GM12878 (cell line): ENCODE data around the gene FOXN4. TPM values are rescaled to one million over a fixed set of nuclear protein-coding genes. Genes with fewer than 3 reads are reported as not detected.

Experiments
- ATAC-seq: fragments of 200-7000 bp; cut with Tn5 transposase; 3 replicates; pipeline ENCODE4 v1.9.1; 2020; ENCODE audit warnings: mild to moderate bottlenecking, moderate library complexity
- BruUV-seq: library from RNA; stranded (reverse); fragments of 400-500 nt; replicated peaks from 2 replicates; lab custom pipeline; 2021; lab: Mats Ljungman, UMichigan
- CTCF ChIA-PET: fragments of 300-600 bp; sonication (Branson Sonifier 250); formaldehyde crosslinking; extraction: SDS; loops from one replicate; lab custom pipeline; 2021; ENCODE audit warnings: inconsistent platforms; lab: Yijun Ruan, JAX
- POLR2A ChIA-PET: fragments of 350-600 bp; formaldehyde crosslinking; extraction: SDS; loops from one replicate; lab custom pipeline; 2021; ENCODE audit warnings: inconsistent platforms; lab: Charles Lee
- RAD21 ChIA-PET: fragments of 300-600 bp; sonication (Branson Sonifier 250); formaldehyde crosslinking; loops from one replicate; lab custom pipeline; 2023; ENCODE audit warnings: antibody characterized with exemption; ENCODE audit not compliant: unreplicated experiment; lab: Charles Lee
- SMC1A ChIA-PET: fragments of 300-600 bp; sonication (Branson Sonifier 250); formaldehyde crosslinking; loops from one replicate; lab custom pipeline; 2023; ENCODE audit not compliant: unreplicated experiment, uncharacterized antibody; lab: Charles Lee
- DNase-seq: peaks from one replicate; pipeline ENCODE4 v3.0.0-alpha.2; 2011; ENCODE audit warnings: low read depth, low spot score
- FAIRE-seq: peaks from 3 replicates; lab custom pipeline; 2011; peaks lifted over from hg19 to GRCh38; lab: Jason Lieb, UNC
- H2AFZ ChIP-seq: 2 replicates; pipeline ENCODE4 v1.6.0; 2011; ENCODE audit warnings: low read depth, low read length, control low read depth; ENCODE audit not compliant: control insufficient read depth
- H3K27ac ChIP-seq: 2 replicates; pipeline ENCODE4 v1.5.1; 2011; ENCODE audit warnings: control low read depth; ENCODE audit not compliant: control insufficient read depth, insufficient read depth
- H3K27me3 ChIP-seq, 2 experiments: replicated peaks in 1 of 2; 2 replicates each; pipeline versions ENCODE4 v1.6.0 to v1.6.1; 2011; ENCODE audit warnings: low read length in 1 of 2; ENCODE audit not compliant: control insufficient read depth in 2 of 2, insufficient read depth in 2 of 2
- H3K36me3 ChIP-seq, 2 experiments: 2 replicates each; pipeline ENCODE4 v1.5.1; 2011; ENCODE audit warnings: low read length in 1 of 2; ENCODE audit not compliant: control insufficient read depth in 2 of 2, insufficient read depth in 2 of 2
- H3K4me1 ChIP-seq: 2 replicates; pipeline ENCODE4 v1.6.1; 2011; ENCODE audit warnings: mild to moderate bottlenecking, low read length, moderate library complexity, mixed read lengths; ENCODE audit not compliant: control insufficient read depth, insufficient read depth
- H3K4me2 ChIP-seq: 2 replicates; pipeline ENCODE4 v1.6.0; 2011; ENCODE audit warnings: control low read depth; ENCODE audit not compliant: control insufficient read depth, insufficient read depth
- H3K4me3 ChIP-seq: fragments of 200-600 bp; sonication (generic); 2 replicates; pipeline ENCODE4 v1.5.1; 2016
- H3K79me2 ChIP-seq: 2 replicates; pipeline ENCODE4 v1.6.0; 2011; ENCODE audit warnings: low read length; ENCODE audit not compliant: control insufficient read depth, insufficient read depth
- H3K9ac ChIP-seq: 2 replicates; pipeline ENCODE4 v1.8.0; 2011; ENCODE audit warnings: low read length, control low read depth, mixed read lengths; ENCODE audit not compliant: control insufficient read depth, insufficient read depth
- H3K9me3 ChIP-seq: replicated peaks from 3 replicates; pipeline ENCODE4 v1.5.1; 2011; ENCODE audit warnings: mild to moderate bottlenecking, low read length; ENCODE audit not compliant: control insufficient read depth, insufficient read depth
- H4K20me1 ChIP-seq: 2 replicates; pipeline ENCODE4 v1.6.0; 2011; ENCODE audit not compliant: control insufficient read depth, insufficient read depth
- ASH2L ChIP-seq: fragments of 300-600, 200-600 bp; sonication (generic); IDR thresholded peaks from 2 replicates; pipeline ENCODE4 v1.6.1; 2017; ENCODE audit warnings: low read depth, mild to moderate bottlenecking, borderline replicate concordance
- CHD1 ChIP-seq: IDR thresholded peaks from 2 replicates; pipeline ENCODE4 v1.6.1; 2012; ENCODE audit warnings: low read depth, low read length, improper control_type of control experiment
- CHD4 ChIP-seq: fragments of 200-600 bp; sonication (generic); IDR thresholded peaks from 2 replicates; pipeline ENCODE4 v1.6.1; 2016; ENCODE audit warnings: mild to moderate bottlenecking
- CTCF ChIP-seq, 3 experiments: IDR thresholded peaks in 2 of 3; conservative IDR thresholded peaks in 1 of 3; 2 replicates each; pipeline ENCODE4 v1.5.1; 2011; ENCODE audit warnings: low read depth in 3 of 3, low read length in 3 of 3, mild to moderate bottlenecking in 3 of 3, control low read depth in 2 of 3, moderate library complexity in 2 of 3, inconsistent platforms in 1 of 3, mixed read lengths in 1 of 3; ENCODE audit not compliant: control insufficient read depth in 2 of 3, insufficient read depth in 1 of 3; ENCODE audit errors: extremely low read depth in 1 of 3
- DPF2 ChIP-seq: fragments of 450-650 bp; IDR thresholded peaks from 2 replicates; pipeline ENCODE4 v1.6.1; 2017; ENCODE audit warnings: mild to moderate bottlenecking
- MEF2B ChIP-seq: fragments of 450-650 bp; IDR thresholded peaks from 2 replicates; pipeline ENCODE4 v1.6.1; 2018; ENCODE audit warnings: mild to moderate bottlenecking, moderate library complexity; ENCODE audit not compliant: partially characterized antibody, poor library complexity, severe bottlenecking
- MTA2 ChIP-seq: fragments of 450-650 bp; IDR thresholded peaks from 2 replicates; pipeline ENCODE4 v1.6.1; 2016; ENCODE audit warnings: low read depth, mild to moderate bottlenecking, moderate library complexity
- PKNOX1 ChIP-seq: fragments of 450-650 bp; IDR thresholded peaks from 2 replicates; pipeline ENCODE4 v1.6.1; 2016; ENCODE audit warnings: mild to moderate bottlenecking
- RAD21 ChIP-seq: IDR thresholded peaks from 2 replicates; pipeline ENCODE4 v1.6.1; 2011; ENCODE audit warnings: mild to moderate bottlenecking, low read depth, low read length, moderate library complexity; ENCODE audit not compliant: insufficient read depth
- RCOR1 ChIP-seq: conservative IDR thresholded peaks from 2 replicates; pipeline ENCODE4 v1.6.1; 2012; ENCODE audit warnings: low read depth, low read length, improper control_type of control experiment
- SMC3 ChIP-seq: IDR thresholded peaks from 2 replicates; pipeline ENCODE4 v1.6.1; 2011; ENCODE audit warnings: low read length, improper control_type of control experiment, borderline replicate concordance
- WGBS: methylation state at CpG from one replicate; pipeline ENCODE4 v1.1.6; 2016; ENCODE audit warnings: low lambda C conversion rate; ENCODE audit not compliant: insufficient replicate concordance, insufficient coverage; ENCODE audit errors: missing lambda C conversion rate; 5-methylcytosine and 5-hydroxymethylcytosine counted together
- in situ Hi-C: fragments of 300-500 bp; cut with MboI; formaldehyde crosslinking; loops from 9 replicates; pipeline ENCODE4 v1.14.3; 2018; ENCODE audit warnings: mixed read lengths
- intact Hi-C: fragments of 100-400 bp; cut with micrococcal nuclease; formaldehyde crosslinking; loops from one replicate; pipeline ENCODE4 v1.14.2; 2022; ENCODE audit not compliant: unreplicated experiment
- polyA plus RNA-seq, 11 experiments: library from polyadenylated mRNA; depleted of rRNA in 4 of 11; unstranded in 6 of 11; stranded (reverse) in 5 of 11; fragments of >200 nt; fragmentation: Nextera tagmentation in 4 of 11; fragmentation: Illumina TruSeq in 1 of 11; extraction: Ambion mirVana in 4 of 11; extraction: Trizol in 1 of 11; gene quantifications; 1 replicate in 1 of 11; 2 replicates in 10 of 11; pipeline versions ENCODE4 v1.2.1 to v1.2.3, GENCODE V29; 2011 to 2016; ENCODE audit warnings: inconsistent platforms in 2 of 11, missing spikeins in 2 of 11, low read depth in 1 of 11
- total RNA-seq, 4 experiments: library from RNA; depleted of rRNA in 3 of 4; stranded (reverse); fragments of >200 nt in 3 of 4; fragmentation: Illumina TruSeq in 1 of 4; extraction: Trizol in 1 of 4; gene quantifications; 2 replicates each; pipeline versions ENCODE4 v1.2.1 to v1.2.3, GENCODE V29; 2013 to 2021

Gene FOXN4
- total and polyA plus RNA-seq, 10 of the 15 experiments (the other 5 are each of a cell fraction or from before 2014, with no cell fraction given), result not detected

DNA sequence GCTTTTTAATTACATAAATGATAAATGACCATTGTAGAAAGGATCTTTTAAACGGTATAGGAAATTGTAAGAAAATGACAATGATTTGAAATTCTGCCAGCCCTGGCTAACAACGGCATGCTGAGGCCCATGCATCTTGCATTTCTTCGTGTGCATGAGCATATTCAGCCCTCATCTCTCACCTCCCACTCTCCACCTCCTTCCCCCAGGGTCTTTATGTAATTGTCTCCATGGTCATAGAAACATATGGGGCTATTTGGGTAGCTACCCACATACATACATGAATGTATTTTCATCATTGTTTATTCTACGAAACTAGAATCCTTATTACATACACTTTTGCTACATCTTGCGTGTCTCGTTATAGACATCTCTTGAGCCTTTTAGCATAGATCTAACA lies 43.1 kb upstream of the FOXN4 start (continued):
- no peak for TF ChIP-seq ASH2L

GRCh38 chr12:109347589-109347988 lies 38.5 kb upstream of the FOXN4 start, which contains the start of gene MYO1H:
TSS of gene MYO1H (plus strand) at chr12:109347900. CDS start at chr12:109347961, 61 bp downstream.
- ATAC-seq, result no peak
- POLR2A ChIA-PET, result no interaction called here
- SMC1A ChIA-PET, result no interaction called here
- Histone ChIP-seq H3K9me3 (no peaks in the 10 kb centered on the region; the same call in 2 of the 3 replicates), H2AFZ (no peak within 1 kb of the TSS), H3K79me2 (no peaks in the 10 kb centered on the region), H3K4me2 (no peak within 1 kb of the TSS), H3K4me3 (no peak within 1 kb of the TSS), H3K4me1 (no peaks in the 10 kb centered on the region), H3K36me3 (no peaks in the 10 kb centered on the region), H4K20me1 (no peaks in the 10 kb centered on the region), H3K27ac (no peak within 1 kb of the TSS), H3K27me3 (no peaks in the 10 kb centered on the region), H3K9ac (no peak within 1 kb of the TSS)
- in situ Hi-C loops, result no loop called here
- 71% methylated on average over 8 of the region's 8 CpGs for WGBS
- no peak for DNase-seq
- intact Hi-C loops, result no loop called here
- RAD21 ChIA-PET, result no interaction called here
- FAIRE-seq, result no peak
- no peak for TF ChIP-seq MEF2B
- no peak for TF ChIP-seq CHD4
- no peak for TF ChIP-seq CHD1
- TF ChIP-seq DPF2, result no peak
- TF ChIP-seq SMC3, result no peak
- no TSS peak for BruUV-seq
- CTCF ChIA-PET, result no interaction called here

DNA sequence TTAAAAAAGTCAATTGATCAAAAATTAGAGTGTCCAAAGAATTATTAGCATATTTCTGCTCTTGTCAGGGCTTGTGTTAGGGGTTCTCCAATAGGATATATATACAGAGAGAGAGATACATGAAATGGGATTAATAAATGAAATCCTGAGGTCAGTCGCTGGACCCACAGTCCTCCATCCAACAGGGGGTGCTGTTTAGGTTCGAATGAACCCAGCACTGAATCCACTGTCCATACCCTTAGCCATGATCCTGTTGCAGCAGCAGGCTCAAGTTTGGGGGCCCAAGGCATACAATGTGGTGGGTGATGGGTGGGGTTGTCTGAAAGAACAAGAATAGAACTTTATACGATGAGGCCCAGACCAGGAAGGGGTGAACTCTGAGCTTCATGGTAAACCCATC lies 37.8 kb upstream of the FOXN4 start:
- ChIA-PET RAD21 (no interaction called here), SMC1A (no interaction called here), POLR2A (no interaction called here), CTCF (no interaction called here)
- no peak overlapping the region for H3K4me2 ChIP-seq
- no TSS peak for BruUV-seq
- no peaks in the 10 kb centered on the region for H4K20me1 ChIP-seq
- H3K4me1 ChIP-seq, result no peaks in the 10 kb centered on the region
- H3K36me3 ChIP-seq, result no peaks in the 10 kb centered on the region
- intact Hi-C loops, result no loop called here
- 26% methylated on average over 2 of the region's 3 CpGs for WGBS
- ATAC-seq (no peak), DNase-seq (no peak), FAIRE-seq (no peak)
- no peaks in the 10 kb centered on the region; the same call in 2 of the 3 replicates for H3K9me3 ChIP-seq
- no peak overlapping the region for H3K4me3 ChIP-seq
- in situ Hi-C loops, result no loop called here
- H2AFZ ChIP-seq, result no peak overlapping the region
- H3K9ac ChIP-seq, result no peak overlapping the region
- H3K27me3 ChIP-seq, result no peaks in the 10 kb centered on the region
- no peak overlapping the region for H3K27ac ChIP-seq
- H3K79me2 ChIP-seq, result no peaks in the 10 kb centered on the region
- no peak for TF ChIP-seq MTA2
- no peak for TF ChIP-seq PKNOX1
- no peak for TF ChIP-seq RCOR1
- peak in 1 of 3 experiments; percentile 22; a peak in 1 of 6 replicates for TF ChIP-seq CTCF (IDR thresholded peaks at IDR 0.05 in 2 of 3, conservative IDR thresholded peaks at IDR 0.05 in 1 of 3; ENCODE audit: control insufficient read depth in 2 of 3, extremely low read depth in 1 of 3, insufficient read depth in 1 of 3, low read depth in 3 of 3, low read length in 3 of 3)
- peak; percentile 2; the same call in 1 of the 2 replicates for TF ChIP-seq RAD21
